ENCODE results near the gene SMARCC1.

- TF ChIP-seq CTCF (IDR thresholded peaks at IDR 0.05; ENCODE audit: insufficient read depth, low read length, poor library complexity, severe bottlenecking), result no peak
- no peak for TF ChIP-seq EZH2phosphoT487 (conservative IDR thresholded peaks at IDR 0.05; ENCODE audit: low read length)
Measured at GRCh38 chr3:47781685-47782445, at the start of gene SMARCC1.
